GM19397 (cell line): ENCODE data around the gene BRD1.

Experiments used
- ATAC-seq: cut with Tn5 transposase; IDR thresholded peaks from one replicate; pipeline ENCODE4 v1.9.1; 2021; ENCODE audit warnings: mild to moderate bottlenecking, moderate library complexity; ENCODE audit not compliant: unreplicated experiment

Gene BRD1

GRCh38 chr22:49754696-49755630 lies 72.7 kb downstream of the BRD1 start:
- no peak for ATAC-seq

DNA sequence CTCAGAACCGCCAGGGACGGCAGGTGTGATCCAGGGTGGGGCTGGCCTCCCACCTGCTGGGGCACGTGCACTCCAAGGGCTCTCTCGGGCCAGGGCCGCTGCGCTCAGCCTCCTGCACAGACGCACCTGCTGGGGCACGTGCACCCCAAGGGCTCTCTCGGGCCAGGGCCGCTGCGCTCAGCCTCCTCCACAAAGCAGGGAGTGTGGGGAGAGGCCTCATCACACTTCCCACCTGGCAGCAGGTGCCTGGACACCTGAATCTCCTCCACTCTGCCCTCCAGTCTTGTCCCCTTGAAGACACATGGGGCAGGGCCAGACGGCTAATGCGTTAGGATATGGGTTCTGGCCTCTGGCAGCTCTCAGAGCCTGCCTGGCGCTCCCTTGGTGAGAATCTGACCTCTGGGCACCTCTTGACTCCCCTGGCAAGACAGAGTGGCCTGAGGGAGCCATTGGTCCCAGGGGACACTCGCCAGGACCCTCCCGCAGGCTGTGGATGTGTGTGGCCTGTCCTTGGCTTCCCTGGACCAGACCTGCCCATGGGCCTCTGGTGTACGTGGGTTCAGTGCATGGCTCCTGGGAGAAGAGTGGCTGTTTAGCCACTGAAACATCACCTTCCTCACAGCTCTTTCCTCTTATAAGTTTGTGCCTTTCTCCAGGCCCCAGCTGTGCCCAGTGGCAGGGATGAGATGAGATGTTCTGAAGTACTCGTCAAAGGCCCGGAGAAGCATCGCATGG lies 73.5 kb downstream of the BRD1 start:
- no peak for ATAC-seq

DNA sequence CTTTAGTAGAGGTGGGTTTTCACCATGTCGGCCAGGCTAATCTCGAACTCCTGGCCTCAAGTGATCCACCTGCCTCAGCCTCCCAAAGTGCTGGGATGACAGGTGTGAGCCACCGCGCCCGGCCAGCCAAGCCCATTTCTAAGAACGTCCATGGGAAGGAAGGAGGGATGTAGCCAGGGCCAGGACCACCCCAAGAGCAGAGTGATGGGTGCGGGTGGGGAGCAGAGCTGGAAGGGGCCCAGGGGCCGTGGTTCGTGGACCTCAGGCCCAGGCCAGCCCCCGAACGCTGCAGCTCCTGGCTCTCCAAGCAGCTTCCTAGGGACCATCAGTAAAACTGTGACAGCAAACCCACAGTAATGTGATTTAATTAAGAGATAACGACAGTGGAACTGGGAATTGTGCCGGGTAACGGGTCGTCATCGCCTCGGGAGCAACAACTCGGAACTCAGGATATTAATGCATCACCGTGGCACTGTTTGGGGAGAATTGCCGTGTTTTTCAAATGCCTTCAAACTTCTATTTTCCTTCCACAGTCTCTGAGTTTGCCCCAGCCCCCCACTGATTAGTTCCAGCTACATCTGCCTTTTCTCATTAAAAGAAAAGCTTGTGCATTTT lies 74.3 kb downstream of the BRD1 start:
- ATAC-seq = no peak

DNA sequence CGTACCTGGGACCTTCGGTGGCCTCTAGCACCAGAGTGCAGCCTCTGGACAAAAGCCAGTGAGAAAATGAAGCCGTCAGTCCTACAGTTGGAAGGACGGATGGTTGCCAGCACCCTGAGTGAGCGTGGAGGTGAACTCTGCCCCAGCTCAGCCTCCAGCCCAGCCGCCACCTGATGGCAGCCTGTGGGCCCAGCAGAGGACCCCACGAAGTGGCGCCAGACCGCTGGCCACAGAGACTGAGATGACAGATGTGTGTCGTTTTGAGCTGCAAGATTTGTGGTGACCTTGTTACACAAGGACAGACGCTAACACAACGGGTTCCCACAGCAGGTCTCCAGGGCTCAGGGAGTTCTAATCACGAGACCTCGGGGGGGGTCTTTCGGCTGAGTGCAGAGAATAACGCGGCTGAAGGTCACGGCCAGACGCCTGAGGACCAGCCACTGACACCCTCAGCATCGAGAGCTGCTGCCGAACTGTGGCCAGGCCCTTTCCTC lies 75.0 kb downstream of the BRD1 start:
- ATAC-seq = no peak

DNA sequence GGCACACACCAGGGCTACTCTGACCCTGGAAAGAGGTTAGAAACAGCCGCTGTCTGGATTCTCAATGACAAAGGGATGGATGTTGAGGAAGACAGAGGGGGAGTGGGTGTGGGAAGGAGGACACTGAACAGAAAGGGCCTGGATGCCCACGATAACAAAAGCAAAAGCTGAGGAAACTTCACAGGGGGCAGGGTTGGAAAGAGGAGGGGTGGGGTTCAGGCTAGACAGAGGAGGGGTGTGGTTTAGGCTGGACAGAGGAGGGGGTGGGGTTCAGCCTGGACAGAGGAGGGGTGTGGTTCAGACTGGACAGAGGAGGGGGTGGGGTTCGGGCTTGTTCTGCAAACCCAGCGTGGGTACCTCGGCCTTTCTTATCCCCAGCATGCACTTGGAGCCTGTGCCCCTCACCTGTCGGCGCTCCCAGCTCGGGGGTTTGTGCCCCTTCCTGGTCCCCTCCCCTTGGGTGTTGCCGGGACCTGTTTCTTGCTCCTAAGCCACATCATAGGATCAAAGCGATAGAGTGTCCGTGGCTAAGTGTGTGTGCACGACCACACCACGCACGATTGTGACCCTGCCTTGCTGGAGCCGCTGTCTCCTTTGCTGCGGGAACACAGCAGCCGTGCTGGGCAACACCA lies 75.6 kb downstream of the BRD1 start:
- no peak for ATAC-seq

- ATAC-seq = no peak
These were observed 76.2 kb downstream of the BRD1 start for GRCh38 chr22:49751318-49751965.

- ATAC-seq = no peak
These were observed 77.7 kb downstream of the BRD1 start for GRCh38 chr22:49749885-49750510.

DNA sequence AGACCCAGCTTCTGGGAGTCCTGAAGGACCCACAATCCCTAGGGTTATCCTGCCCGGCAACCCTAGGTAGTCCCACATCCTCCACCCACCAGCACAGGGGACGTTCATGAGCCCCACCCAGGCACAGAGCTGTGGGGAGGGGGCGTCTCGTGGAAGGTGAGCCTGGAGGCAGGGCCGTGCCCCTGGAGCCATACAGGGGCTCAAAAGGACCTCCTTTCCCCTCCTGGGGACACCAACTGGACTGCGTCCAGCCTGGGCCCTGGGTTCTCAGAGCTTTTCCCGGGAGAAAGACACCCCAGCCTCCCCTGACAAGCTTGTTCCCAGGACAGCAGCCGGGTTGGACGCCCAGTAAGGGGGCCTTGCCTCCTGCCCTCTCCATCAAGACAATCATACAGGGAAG lies 78.4 kb downstream of the BRD1 start:
- no peak for ATAC-seq

GRCh38 chr22:49748514-49748913 lies 79.2 kb downstream of the BRD1 start:
- no peak for ATAC-seq

GRCh38 chr22:49747716-49748115 lies 80.0 kb downstream of the BRD1 start:
- ATAC-seq = no peak

GRCh38 chr22:49747130-49747529 lies 80.5 kb downstream of the BRD1 start:
- no peak for ATAC-seq

DNA sequence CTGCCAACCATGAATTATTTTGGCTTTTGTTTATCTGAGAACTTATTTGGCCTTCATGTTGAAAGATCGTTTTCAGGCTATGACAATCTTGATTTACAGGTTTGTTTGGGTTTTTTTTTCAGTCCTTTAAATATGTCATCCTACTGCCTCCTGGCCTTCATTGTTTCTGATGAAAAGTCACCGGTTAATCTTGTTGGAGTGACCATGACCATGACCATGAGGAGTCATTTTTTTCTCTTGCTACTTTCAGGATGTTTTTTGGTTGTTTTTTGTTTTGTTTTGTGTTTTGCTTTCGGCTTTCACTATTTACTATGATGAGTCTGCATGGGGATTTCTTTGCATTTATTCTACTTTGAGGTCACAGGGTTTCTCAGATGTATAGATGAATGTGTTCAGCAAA lies 81.6 kb downstream of the BRD1 start:
- no peak for ATAC-seq

DNA sequence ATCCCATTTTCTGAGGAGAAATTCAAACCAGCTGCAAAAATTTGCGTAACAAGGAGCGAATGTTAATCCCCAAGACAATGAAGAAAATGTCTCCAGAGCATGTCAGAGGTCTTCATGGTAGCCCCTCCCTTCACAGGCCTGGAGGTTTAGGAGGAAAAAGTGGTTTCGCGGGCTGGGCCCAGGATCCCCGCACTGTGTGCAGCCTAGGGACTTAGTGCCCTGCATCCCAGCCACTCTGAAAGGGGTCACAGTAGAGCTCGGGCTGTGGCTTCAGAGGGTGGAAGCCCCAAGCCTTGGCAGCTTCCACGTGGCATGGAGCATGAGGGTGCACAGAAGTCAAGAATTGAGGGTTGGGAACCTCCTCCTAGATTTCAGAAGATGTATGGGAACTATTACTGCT lies 87.4 kb downstream of the BRD1 start:
- ATAC-seq = no peak

DNA sequence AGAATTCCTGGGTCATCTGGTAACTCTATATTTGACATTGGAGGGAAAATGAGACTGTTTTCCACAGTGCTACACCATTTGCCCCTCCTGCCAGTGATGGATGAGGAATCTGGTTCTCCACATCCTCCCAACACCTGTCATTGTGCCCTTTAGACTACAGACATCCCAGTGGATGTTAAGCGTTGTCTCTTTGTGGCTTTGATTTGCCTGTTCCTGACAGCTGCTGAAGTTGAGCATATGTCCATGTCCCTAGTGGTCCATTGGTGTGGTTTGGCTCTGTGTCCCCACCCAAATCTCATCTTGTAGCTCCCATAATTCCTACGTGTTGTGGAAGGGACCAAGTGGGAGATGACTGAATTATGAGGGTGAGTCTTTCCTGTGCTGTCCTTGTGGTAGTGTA lies 88.5 kb downstream of the BRD1 start:
- ATAC-seq = no peak

- no peak for ATAC-seq
These were observed 89.1 kb downstream of the BRD1 start for GRCh38 chr22:49738566-49738965.

DNA sequence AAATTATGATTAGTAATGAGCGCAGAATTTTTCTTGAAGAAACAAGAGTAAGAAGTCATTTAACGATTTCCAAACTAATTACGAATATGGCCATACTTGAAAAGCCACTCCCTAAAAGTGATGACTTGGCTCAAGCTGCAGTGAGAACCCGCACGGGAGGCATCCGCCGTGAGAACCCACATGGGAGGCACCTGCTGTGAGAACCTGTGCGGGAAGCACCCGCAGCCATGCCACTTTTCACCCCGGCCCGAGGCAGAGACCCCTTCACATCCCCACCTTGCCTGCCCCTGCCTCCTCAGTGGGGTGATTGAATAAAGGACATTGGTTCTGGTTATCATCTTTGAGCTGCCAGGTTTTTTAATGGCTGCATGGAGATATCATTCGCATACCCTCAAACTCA lies 89.7 kb downstream of the BRD1 start:
- no peak for ATAC-seq

DNA sequence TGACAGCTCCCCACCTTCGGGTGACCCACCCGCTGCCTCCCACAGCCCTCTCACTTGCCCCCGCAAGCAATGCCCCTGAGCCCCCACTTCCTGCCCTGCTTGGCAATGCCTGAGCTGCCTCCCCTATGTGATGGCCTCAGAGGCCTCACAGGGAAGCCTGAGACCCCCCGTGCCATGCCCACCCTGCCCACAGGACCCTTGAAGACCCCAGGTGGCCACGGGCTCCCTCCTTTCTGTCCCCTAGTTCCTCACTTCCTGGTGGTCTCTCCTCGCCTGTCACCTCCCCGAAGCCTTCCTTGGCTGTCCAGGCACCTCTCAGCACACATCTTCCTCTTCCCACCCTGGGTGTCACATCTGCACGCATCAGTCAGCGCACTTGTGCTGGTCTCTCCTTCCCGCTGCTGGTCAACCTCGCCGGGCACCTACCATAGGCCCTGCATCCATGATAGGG lies 90.5 kb downstream of the BRD1 start:
- no peak for ATAC-seq

GRCh38 chr22:49736538-49736937 lies 91.1 kb downstream of the BRD1 start:
- ATAC-seq = no peak

- ATAC-seq = no peak
These were observed 91.7 kb downstream of the BRD1 start for GRCh38 chr22:49735901-49736421.

GRCh38 chr22:49735411-49735900 lies 92.2 kb downstream of the BRD1 start:
- no peak for ATAC-seq
